Right renal pelvis (tissue), 4 donors: Measurements from ENCODE around the gene FBLN2. TPM values are rescaled to one million over a fixed set of nuclear protein-coding genes. Genes with fewer than 3 reads are reported as not detected.

Source experiments
- DNase-seq, 4 donors: peaks; one replicate each; pipeline ENCODE4 v3.0.0-alpha.2; 2013; ENCODE audit warnings: low read depth in 4 of 4, low spot score in 3 of 4, missing footprints in 1 of 4
- polyA plus RNA-seq, 4 donors: library from polyadenylated mRNA; unstranded; fragments of 120-200 nt; gene quantifications; one replicate each; pipeline ENCODE4 v1.2.1, GENCODE V29; 2013; ENCODE audit not compliant: insufficient read length in 4 of 4

Gene FBLN2
- polyA plus RNA-seq, 4 donors: 24.6 to 47.3 (median 28.5) TPM

DNA sequence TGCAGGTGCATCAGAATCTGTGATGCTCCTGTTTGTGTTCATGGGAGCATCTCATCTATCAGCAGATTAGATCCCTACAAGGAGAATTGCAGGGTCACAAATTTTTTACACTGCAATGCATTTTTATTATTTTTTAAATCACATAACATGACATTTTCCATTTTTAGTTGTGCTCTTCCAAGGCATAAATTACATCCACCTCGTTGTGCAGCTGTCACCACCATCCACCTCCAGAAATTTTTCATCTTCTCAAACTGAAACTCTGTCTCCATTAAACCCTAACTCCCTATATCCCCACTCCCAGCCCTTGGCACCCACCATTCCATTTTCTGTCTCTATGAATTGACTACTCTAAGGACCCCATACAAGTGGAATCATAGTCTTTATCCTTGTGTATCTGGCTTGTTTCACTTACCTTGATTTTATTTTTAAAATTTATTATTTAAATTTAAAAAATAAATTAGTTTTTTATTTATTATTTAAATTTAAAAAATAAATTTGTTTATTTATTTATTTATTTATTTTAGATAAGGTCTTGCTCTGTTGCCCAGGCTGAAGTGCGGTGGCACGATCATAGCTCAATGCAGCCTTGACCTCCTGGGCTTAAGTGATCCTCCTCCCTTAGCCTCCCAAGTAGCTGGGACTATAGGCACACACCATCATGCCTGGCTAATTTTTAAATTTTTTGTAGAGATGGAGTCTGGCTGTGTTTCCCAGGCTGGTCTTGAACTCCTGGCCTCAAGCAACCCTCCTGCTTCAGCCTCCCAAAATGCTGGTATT is 47.7 kb downstream of the FBLN2 start:
- DNase-seq: no peak

DNA sequence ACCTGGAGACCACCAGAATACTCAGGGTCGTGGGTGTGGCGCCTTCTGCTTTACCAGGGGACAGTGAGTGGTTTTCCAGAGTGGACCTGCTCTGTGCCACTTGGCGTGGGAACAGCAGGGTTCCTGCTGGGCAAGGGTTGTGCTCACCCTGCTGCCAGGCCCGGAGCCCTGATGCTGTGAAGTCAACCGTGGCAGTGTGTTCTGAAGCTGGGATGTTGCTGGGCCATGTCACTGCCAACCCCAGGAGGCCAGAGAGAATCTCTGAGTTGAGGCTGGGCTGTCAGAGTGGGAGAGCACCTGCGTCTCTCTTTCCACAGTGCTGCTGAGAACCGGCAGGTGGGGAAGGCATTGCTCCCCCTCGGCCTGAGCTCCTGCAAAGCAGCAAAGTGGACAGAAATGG is 48.7 kb downstream of the FBLN2 start:
- no peak for DNase-seq

- DNase-seq: no peak
Measured at GRCh38 chr3:13598201-13598600, 49.3 kb downstream of the FBLN2 start.

DNA sequence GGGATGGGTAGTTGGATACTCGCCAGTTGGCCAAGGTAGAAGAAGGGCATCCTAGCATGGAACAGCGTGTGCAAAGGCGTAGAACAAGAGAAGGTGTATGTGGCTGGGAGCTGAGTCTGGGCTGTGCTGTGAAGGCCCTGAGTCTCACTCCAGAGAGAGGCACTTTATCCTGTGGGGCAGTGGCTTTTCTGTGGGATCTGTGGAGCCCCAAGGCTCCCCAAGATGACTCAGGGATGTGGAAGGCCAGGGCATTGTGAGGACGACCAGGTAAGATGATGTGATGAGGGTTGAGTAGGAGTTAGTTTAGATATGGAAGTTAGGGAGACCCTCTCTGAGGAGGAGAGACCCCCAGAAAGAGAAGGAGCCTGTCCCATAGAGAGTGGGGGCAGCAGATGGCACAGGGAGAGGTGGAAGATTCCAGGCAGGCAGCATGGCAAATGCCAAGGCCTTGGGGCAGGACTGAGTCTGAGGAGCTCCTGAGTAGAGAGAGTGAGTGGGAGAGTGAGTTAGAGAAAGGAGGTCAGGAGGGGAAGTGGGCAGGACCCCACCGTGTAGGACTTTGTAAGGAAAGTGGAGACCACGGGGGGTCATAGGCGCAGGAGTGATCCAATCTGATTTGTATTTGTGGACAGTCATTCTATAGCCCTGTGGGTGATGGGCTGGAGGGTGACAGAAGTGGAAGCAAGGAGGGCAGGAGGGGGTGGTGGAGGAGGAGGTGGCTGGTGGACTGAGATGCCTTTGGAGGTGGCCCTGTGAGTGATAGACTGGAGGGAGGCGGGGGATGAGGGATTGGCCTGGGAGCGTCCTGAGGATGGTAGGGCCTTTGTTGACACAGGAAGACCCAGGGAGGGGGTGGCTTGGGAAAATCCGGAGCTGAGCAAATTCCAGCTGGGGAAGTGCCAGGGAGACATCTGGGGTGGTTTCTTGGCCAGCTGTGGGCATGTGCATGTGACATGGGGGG is 50.3 kb downstream of the FBLN2 start:
- DNase-seq: no peak

DNA sequence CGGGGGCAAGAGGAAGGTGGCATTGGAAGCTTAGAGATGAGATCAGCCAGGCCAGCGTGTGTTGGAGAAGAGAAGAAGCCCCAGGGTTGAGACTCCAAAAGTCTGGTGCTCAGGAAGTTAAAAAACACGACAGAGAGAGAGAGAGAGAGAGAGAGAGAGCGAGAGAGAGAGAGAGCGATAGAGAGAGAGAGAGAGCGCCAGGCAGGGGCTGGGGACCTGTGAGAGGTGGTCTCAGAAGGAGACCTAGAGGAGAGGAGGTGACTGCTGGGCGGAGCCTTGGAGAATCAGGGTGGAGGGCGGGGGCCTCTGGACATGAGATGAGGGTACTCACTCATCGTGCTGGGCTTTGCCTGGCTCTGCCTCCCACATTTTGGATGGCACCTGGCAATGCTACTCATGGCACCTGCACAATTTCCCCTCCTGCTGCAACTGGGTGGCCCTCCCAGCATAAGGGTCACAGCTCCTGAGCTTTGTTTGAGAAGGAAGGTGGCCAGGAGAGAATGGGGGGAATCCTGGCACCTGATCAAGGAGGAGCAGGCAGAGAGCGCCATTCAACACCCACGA is 51.0 kb downstream of the FBLN2 start:
- DNase-seq: no peak

DNA sequence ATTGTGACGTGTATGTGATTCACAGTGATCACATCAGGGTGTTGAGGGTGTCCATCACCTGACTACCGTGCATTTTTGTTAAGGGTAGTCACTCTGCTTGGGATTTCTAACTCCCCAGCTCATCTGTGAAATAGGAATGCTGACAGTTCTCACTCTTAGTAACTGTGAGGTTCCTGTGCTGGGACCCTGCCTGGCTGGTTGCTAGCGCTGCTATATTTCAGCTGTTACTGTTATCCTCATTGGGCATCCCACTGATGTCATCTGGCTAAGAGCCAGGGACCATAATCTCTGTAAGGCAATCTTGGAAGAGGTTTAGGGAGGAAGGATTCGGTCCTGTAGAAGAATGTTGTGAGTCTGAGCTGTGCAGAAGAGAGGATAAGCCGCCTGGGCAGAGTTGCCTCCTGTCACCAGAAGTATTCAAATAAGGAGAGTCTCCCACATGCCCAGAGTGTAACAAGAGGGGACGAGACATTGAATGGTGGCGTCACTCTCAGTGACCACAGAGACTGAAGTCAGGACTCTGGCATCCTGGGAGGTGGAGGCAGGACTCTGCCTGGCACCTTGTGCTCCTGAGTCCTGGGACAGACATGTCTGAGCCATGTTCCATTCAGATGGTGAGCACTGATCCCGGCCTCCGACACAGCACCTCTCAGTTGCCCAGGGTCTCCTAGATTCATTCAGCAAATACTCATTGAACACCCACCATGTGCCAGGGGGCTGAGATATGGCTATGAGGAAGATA is 52.2 kb downstream of the FBLN2 start:
- no peak for DNase-seq

- DNase-seq: no peak
Measured at GRCh38 chr3:13601692-13602080, 52.8 kb downstream of the FBLN2 start.

- DNase-seq: no peak
Measured at GRCh38 chr3:13605555-13605954, 56.6 kb downstream of the FBLN2 start.

DNA sequence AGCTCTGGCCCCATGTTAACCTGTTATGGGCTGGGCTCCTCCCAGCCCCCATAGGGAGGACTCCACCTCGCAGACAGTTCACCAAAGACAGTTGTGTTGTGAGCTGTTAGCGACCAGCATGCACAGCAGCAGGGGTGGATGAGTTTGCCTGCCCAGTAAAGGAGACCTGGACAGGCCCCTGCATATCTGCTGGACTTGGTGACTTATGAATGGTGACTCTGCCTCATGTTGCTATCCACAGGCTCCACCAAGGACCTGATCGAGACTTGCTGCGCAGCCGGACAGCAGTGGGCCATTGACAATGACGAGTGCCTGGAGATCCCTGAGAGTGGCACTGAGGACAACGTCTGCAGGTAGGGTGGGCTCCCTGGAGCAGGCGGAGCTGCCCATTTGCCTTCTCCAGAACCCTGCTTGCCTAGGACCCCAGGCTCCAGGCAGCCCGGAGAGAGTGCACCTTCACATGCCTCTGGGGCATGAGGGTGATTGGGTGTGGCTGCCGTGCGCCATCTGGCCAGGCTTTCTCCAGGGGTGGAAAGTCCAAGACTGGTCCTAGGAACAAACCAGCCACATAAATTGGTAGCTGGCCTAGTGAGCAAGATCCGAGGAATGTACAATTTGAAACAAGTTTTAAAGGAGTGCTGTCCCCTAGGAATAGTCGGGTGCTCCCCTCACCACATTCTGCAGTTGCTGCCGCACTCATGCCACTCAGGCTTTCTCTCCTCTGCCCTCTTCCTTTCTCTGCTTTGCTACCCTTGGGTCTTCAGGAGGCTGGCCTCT is 59.1 kb downstream of the FBLN2 start:
- DNase-seq: no peak

DNA sequence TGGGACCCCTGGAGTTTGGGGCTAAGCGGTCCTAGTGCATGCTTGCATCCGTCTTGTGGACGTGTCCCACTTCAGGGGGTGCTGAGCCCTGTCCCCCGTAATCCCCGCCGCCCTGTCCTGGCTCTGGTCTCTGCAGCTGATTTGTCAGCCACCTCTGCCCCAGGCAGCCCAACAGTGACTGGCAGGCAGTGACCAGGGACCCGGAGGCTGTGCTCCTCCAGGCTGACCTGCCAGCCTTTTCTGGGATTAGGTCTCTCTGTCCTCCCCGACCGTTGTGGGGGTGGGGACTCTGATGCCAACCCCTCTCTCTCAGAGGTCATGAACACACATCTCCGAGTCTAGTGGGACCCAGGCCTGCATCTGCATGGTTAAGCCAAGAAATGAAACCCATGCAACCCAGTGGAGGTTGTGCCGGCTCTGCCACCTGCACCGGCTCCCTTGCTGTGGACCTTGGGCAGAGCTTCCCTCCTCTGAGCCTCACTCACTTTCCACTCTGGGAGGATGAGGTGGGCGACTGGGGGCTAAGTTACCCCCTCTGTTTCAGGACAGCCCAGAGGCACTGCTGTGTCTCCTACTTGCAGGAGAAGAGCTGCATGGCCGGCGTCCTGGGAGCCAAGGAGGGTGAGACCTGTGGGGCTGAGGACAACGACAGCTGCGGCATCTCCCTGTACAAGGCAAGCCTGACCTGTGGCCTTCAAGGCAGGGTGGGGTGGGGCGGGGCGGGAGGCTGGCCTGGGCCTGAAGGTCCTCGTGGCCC is 60.2 kb downstream of the FBLN2 start:
- no peak for DNase-seq

DNA sequence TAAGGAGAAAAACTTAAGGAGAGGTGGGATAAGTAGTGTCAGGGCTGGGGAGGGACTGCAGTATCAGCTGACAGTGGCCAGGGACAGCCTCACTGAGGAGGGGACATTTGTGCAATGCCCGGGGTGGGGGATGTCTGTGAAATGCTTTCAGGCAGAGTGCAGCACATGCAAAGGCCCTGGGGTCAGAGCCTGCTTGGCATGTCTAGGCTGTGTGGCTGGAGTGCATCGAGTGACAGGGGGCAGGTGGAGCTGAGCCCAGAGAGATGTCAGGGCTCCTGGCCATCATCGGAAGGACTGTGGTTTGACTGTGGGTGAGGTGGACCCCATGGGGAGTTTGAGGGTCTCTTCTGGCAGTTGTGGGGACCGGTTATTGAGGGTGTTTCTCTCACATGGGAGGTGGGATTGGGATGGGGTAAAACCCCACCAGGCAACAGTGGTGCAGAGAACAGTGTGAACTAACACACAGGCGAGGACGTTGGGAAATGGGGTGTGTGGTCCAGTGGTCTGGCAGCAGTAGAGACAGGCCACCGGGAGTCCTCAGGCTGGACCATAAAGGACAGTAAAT is 61.2 kb downstream of the FBLN2 start:
- DNase-seq: no peak

- DNase-seq: no peak
Measured at GRCh38 chr3:13611221-13611620, 62.3 kb downstream of the FBLN2 start.

- DNase-seq: no peak
Measured at GRCh38 chr3:13612829-13613228, 63.9 kb downstream of the FBLN2 start.

DNA sequence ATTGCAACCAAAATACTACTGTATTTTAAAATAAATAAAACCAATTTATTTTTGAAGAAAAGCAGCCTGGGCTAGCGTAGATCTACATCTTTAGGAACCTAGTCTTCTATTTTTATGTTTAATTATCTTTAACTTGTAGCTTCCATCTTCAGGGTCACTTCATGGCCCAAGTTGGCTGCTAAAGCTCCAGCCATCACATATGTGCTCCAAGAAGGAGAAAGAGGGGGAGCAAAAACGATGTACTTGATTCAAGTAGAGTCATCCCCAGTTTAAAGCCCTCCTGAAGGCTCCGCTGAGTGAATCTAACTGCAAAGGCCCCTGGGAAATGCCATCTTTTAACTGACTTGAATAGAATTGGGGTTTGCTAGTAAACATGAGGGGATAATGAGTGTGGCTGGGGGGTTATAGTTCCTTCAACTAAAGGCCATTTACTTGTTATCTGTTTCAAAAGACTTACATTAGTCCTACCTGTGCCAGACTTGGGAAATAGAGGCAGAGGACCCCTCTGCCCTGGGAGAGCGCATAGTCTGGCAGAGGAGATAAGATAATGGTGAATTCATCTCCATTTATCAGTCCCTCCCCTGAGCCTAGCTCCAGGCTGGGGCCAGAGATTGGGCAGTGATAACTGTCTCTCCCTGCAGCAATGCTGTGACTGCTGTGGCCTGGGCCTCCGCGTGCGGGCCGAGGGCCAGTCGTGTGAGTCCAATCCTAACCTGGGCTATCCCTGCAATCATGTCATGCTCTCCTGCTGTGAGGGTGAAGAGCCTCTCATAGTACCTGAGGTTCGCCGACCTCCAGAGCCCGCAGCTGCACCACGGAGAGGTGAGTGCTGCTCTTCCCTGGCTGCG is 64.6 kb downstream of the FBLN2 start:
- no peak for DNase-seq

DNA sequence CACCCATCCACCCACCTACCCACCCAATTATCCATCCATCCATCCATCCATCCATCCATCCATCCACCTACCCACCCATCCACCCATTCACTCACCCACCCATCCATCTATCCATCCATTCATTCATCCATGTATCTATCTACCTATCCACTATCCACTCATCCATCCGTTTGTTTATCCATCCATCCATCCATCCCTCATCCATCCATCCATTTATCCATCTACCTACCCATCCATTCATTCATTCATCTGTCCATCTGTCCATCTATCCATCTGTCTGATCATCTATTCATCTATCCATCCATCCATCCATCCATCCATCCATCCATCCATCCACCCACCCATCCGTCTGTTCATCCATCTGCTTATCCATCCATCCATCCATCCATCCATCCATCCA is 65.7 kb downstream of the FBLN2 start:
- no peak for DNase-seq

DNA sequence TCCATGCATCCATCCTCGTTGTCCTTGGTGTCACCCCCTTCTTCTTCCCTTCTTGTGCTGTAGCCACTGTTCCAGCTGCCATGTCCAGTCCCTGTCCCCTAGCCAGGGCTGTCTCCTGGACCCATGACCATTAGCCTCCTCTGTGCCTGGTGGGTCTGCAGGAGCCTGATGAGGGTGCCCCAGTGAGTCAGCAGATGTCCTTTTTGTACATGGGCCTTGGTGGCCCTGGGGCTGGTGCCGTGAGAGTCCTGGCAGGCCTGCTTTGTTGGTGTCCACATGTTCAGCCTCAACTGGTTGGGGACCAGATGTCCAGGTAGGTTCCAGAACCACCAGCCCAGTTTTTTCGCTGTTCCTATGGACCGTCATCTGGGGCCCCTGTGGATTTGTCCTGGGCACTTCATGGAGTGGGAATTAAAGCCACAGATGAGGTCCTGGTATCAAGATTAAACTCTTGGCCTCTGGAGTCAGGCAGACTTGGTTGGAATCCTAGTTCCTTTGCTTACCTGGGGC is 66.1 kb downstream of the FBLN2 start:
- no peak for DNase-seq

DNA sequence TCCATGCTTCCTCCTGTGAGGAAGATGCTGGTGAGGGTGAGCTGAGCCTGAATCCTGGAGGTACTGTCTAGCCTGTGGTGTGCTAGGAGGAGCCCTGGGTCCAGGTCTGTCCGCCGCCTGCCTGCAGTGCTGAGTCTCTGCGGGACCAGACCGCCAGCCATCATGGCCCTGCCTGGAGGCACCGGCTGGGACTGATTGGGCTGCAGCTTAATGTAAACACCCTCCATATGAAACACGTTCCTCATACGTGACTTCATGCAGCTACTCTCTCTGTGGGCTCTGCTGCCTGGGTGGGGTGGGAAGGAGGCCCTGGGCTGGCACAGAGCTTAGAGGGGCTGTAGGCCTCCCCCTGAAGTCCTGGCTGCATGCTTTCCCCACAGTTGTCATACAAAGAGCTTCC is 67.4 kb downstream of the FBLN2 start:
- no peak for DNase-seq
